Loucy (cell line): Measurements from ENCODE around the gene NBEA.

Source experiments
- CTCF ChIP-seq: fragments of 200-600 bp; sonication (generic); conservative IDR thresholded peaks from 2 replicates; pipeline ENCODE4 v1.5.1; 2014; ENCODE audit warnings: mild to moderate bottlenecking, antibody characterized with exemption, low read length
- EZH2phosphoT487 ChIP-seq: fragments of 200-600 bp; IDR thresholded peaks from 2 replicates; pipeline ENCODE4 v1.6.1; 2018; ENCODE audit warnings: antibody characterized with exemption, mild to moderate bottlenecking, moderate library complexity, borderline replicate concordance

GRCh38 chr13:35675651-35676050 lies 733.6 kb downstream of the NBEA start:
- TF ChIP-seq CTCF (no peak), EZH2phosphoT487 (no peak)
